CD14-positive monocyte (primary cell): ENCODE data around the gene CMTM5. TPM values are rescaled to one million over a fixed set of nuclear protein-coding genes. Genes with fewer than 3 reads are reported as not detected.

Experiments
- DNase-seq, 3 donors: peaks; one replicate each; pipeline ENCODE4 v3.0.0-alpha.2; 2011 to 2022
- H2AFZ ChIP-seq: 2 replicates; pipeline ENCODE4 v1.6.0; 2012; ENCODE audit warnings: mild to moderate bottlenecking, low read depth, low read length, inconsistent platforms; ENCODE audit not compliant: insufficient read depth, poor library complexity, severe bottlenecking
- H3K27ac ChIP-seq, 2 donors: 1 replicate in 1 of 2; 2 replicates in 1 of 2; pipeline ENCODE4 v1.5.1; 2012 to 2013; ENCODE audit warnings: low read length in 2 of 2, control low read depth in 1 of 2, inconsistent platforms in 1 of 2, low read depth in 1 of 2, mild to moderate bottlenecking in 1 of 2
- H3K27me3 ChIP-seq, 2 donors: one replicate each; pipeline versions ENCODE4 v1.6.0 to v1.6.1; 2011 to 2013; ENCODE audit warnings: low read length in 2 of 2; ENCODE audit not compliant: control insufficient read depth in 2 of 2, insufficient read depth in 2 of 2
- H3K36me3 ChIP-seq, 2 donors: replicated peaks in 1 of 2; 1 replicate in 1 of 2; 2 replicates in 1 of 2; pipeline versions ENCODE4 v1.5.1 to v1.6.1; 2012 to 2013; ENCODE audit warnings: low read length in 2 of 2, control low read depth in 1 of 2, inconsistent platforms in 1 of 2, mild to moderate bottlenecking in 1 of 2; ENCODE audit not compliant: insufficient read depth in 2 of 2, control insufficient read depth in 1 of 2
- H3K4me1 ChIP-seq, 2 donors: 1 replicate in 1 of 2; 2 replicates in 1 of 2; pipeline versions ENCODE4 v1.5.1 to v1.6.1; 2012 to 2013; ENCODE audit warnings: low read length in 2 of 2, control low read depth in 1 of 2, inconsistent platforms in 1 of 2, mild to moderate bottlenecking in 1 of 2, moderate library complexity in 1 of 2; ENCODE audit not compliant: insufficient read depth in 2 of 2, control insufficient read depth in 1 of 2
- H3K4me2 ChIP-seq: replicated peaks from 2 replicates; pipeline ENCODE3; 2012; ENCODE audit warnings: low read length, moderate library complexity, mild to moderate bottlenecking; ENCODE audit not compliant: poor library complexity, severe bottlenecking; ENCODE audit errors: extremely low read depth
- H3K4me3 ChIP-seq, 3 experiments: fragments of 200-600 bp in 1 of 3; sonication (generic) in 1 of 3; replicated peaks in 1 of 3; 1 replicate in 2 of 3; 2 replicates in 1 of 3; pipeline ENCODE4 v1.5.1; 2011 to 2013; ENCODE audit warnings: low read length in 3 of 3, mild to moderate bottlenecking in 3 of 3, control low read depth in 2 of 3, low read depth in 2 of 3, inconsistent platforms in 1 of 3, moderate library complexity in 1 of 3
- H3K79me2 ChIP-seq: 2 replicates; pipeline ENCODE4 v1.6.0; 2012; ENCODE audit warnings: mild to moderate bottlenecking, control low read depth, inconsistent platforms, low read length, moderate library complexity; ENCODE audit not compliant: insufficient read depth
- H3K9ac ChIP-seq: 2 replicates; pipeline ENCODE4 v1.6.0; 2017; ENCODE audit warnings: low read length, mild to moderate bottlenecking; ENCODE audit not compliant: insufficient read depth, poor library complexity, severe bottlenecking
- H3K9me3 ChIP-seq, 2 donors: replicated peaks in 1 of 2; 1 replicate in 1 of 2; 2 replicates in 1 of 2; pipeline versions ENCODE4 v1.5.1 to v1.6.1; 2012 to 2013; ENCODE audit warnings: low read length in 2 of 2, control low read depth in 1 of 2; ENCODE audit not compliant: control insufficient read depth in 1 of 2, insufficient read depth in 1 of 2
- H4K20me1 ChIP-seq: 2 replicates; pipeline ENCODE4 v1.6.0; 2012; ENCODE audit warnings: mild to moderate bottlenecking, low read length, control low read depth, moderate library complexity; ENCODE audit not compliant: insufficient read depth
- H3K27ac Mint-ChIP-seq, 7 donors: one replicate each; pipeline ENCODE4 v1.8.0; 2020; ENCODE audit warnings: mild to moderate bottlenecking in 7 of 7, mixed read lengths in 7 of 7, moderate library complexity in 6 of 7, inconsistent platforms in 2 of 7
- H3K27me3 Mint-ChIP-seq, 3 donors: one replicate each; pipeline ENCODE4 v1.8.0; 2021 to 2022; ENCODE audit warnings: low read depth in 3 of 3, mild to moderate bottlenecking in 3 of 3, mixed read lengths in 3 of 3, moderate library complexity in 3 of 3, inconsistent platforms in 1 of 3
- H3K36me3 Mint-ChIP-seq, 2 donors: one replicate each; pipeline ENCODE4 v1.8.0; 2020; ENCODE audit warnings: mixed read lengths in 2 of 2, inconsistent platforms in 1 of 2, mild to moderate bottlenecking in 1 of 2
- H3K4me1 Mint-ChIP-seq: one replicate; pipeline ENCODE4 v1.8.0; 2020; ENCODE audit warnings: mild to moderate bottlenecking, mixed read lengths
- H3K4me3 Mint-ChIP-seq, 2 donors: one replicate each; pipeline ENCODE4 v1.8.0; 2020; ENCODE audit warnings: mild to moderate bottlenecking in 2 of 2, mixed read lengths in 2 of 2, moderate library complexity in 1 of 2
- H3K9me3 Mint-ChIP-seq, 7 donors: one replicate each; pipeline ENCODE4 v1.8.0; 2020 to 2022; ENCODE audit warnings: mixed read lengths in 7 of 7, mild to moderate bottlenecking in 6 of 7, moderate library complexity in 6 of 7, inconsistent platforms in 2 of 7
- CTCF ChIP-seq: fragments of 200-600 bp; IDR thresholded peaks from one replicate; pipeline ENCODE4 v1.8.0; 2022; ENCODE audit warnings: antibody characterized with exemption, mild to moderate bottlenecking
- WGBS: methylation state at CpG from one replicate; pipeline ENCODE4 v1.1.5; 2013; ENCODE audit warnings: missing lambda C conversion rate; ENCODE audit not compliant: insufficient coverage; 5-methylcytosine and 5-hydroxymethylcytosine counted together
- intact Hi-C, 2 donors: fragments of 100-400 bp; cut with micrococcal nuclease; formaldehyde crosslinking; loops; one replicate each; pipeline versions ENCODE4 v1.15.0 to v1.15.1; 2023
- polyA plus RNA-seq, 3 donors: library from polyadenylated mRNA; depleted of rRNA in 1 of 3; unstranded in 2 of 3; stranded (reverse) in 1 of 3; fragments of 300-500 nt in 2 of 3; fragments of >200 nt in 1 of 3; fragmentation: Illumina TruSeq in 2 of 3; gene quantifications; 1 replicate in 2 of 3; 2 replicates in 1 of 3; pipeline ENCODE4 v1.2.3, GENCODE V29; 2012 to 2021

CMTM5 gene
- polyA plus RNA-seq, 3 donors = 0.93 to 1.1 TPM; not detected in 1

DNA sequence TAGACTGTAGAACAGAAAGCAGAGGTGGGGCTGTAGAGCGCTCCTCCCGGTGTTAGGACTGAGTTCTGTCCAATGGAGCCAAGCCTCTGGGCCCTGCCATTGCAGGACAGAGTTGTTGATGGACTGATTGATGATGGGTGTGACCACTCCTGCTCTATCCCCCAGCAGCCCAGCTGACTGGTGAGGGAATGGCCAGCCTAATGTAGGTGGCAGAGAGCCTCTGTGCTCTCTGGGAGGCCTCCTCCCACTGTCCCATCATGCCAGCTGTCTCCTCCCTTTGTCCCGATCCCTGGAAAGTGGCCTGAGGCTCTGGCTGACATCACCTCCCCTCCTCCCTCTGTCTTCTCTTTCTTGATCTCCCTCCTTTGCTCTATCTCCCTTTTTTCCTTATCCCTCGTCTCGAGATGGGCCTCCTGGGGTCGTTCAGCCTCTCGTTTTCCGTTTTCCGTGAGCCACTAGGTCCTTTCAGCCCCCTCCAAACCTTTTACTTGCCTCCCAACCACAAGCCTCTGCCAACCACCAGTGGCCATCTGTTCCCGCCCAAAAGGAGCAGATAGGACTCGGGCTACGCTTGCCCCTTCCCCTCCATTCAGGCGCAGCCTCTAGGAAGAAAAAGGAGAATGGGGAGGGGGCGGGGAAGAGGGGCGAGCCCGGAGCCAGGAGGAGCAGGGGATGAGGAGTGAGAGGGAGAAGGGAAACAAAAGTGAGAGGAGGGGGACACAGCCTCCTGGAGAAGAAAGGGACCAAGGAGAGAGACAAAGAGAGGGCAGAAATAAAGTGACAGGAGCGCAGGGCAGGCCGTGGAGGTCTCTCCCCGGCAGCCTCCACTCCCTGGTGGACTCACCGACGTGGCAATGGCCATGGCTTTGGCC is 12.4 kb upstream of the CMTM5 start:
- H3K4me1 Mint-ChIP-seq = peaks cover 2% of the 10 kb centered on the region
- Histone ChIP-seq H2AFZ (no peak overlapping the region), H4K20me1 (no peaks in the 10 kb centered on the region), H3K9me3 (no peaks in the 10 kb centered on the region), H3K27ac (no peak overlapping the region), H3K79me2 (no peaks in the 10 kb centered on the region), H3K4me2 (no peak overlapping the region), H3K36me3 (no peaks in the 10 kb centered on the region), H3K4me3 (no peak overlapping the region), H3K27me3 (peaks cover 25 to 54% of the 10 kb centered on the region in 2 donors), H3K4me1 (no peaks in the 10 kb centered on the region), H3K9ac (no peak overlapping the region)
- TF ChIP-seq CTCF = no peak
- peaks cover 0 to 10% (median 0%) of the 10 kb centered on the region in 7 donors for H3K9me3 Mint-ChIP-seq
- WGBS = 33% methylated on average over 16 of the region's 21 CpGs
- intact Hi-C loops = no loop called here
- no peak overlapping the region for H3K27ac Mint-ChIP-seq
- peaks cover 43 to 57% (median 50%) of the 10 kb centered on the region in 3 donors for H3K27me3 Mint-ChIP-seq
- peaks cover 0 to 2% of the 10 kb centered on the region in 2 donors for H3K36me3 Mint-ChIP-seq
- no peak for DNase-seq
- H3K4me3 Mint-ChIP-seq = peak overlapping the region in 1 of 2 donors; percentile 79

- Histone ChIP-seq H3K4me2 (no peak within 1 kb of the TSS), H3K4me3 (no peak within 1 kb of the TSS), H3K9me3 (no peaks in the 10 kb centered on the region), H4K20me1 (no peaks in the 10 kb centered on the region), H3K79me2 (no peaks in the 10 kb centered on the region), H3K4me1 (no peaks in the 10 kb centered on the region), H3K27me3 (peaks cover 25 to 54% of the 10 kb centered on the region in 2 donors), H2AFZ (no peak within 1 kb of the TSS), H3K36me3 (no peaks in the 10 kb centered on the region), H3K9ac (no peak within 1 kb of the TSS), H3K27ac (no peak within 1 kb of the TSS)
- H3K36me3 Mint-ChIP-seq = peaks cover 0 to 2% of the 10 kb centered on the region in 2 donors
- H3K4me1 Mint-ChIP-seq = peaks cover 2% of the 10 kb centered on the region
- H3K9me3 Mint-ChIP-seq = peaks cover 0 to 10% (median 0%) of the 10 kb centered on the region in 7 donors
- H3K4me3 Mint-ChIP-seq = peak within 1 kb of the TSS in 1 of 2 donors; percentile 79
- intact Hi-C loops = no loop called here
- H3K27me3 Mint-ChIP-seq = peaks cover 44 to 60% (median 50%) of the 10 kb centered on the region in 3 donors
- DNase-seq = no peak
- 2% methylated on average over 69 of the region's 74 CpGs for WGBS
- H3K27ac Mint-ChIP-seq = no peak within 1 kb of the TSS
- no peak for TF ChIP-seq CTCF
These were observed 11.7 kb upstream of the CMTM5 start, which contains the start of gene EFS for GRCh38 chr14:23365036-23365731. Gene EFS, minus strand, starts transcription at chr14:23365172. Its CDS starts 147 bp downstream, at chr14:23365025.
